Activated CD8-positive, alpha-beta memory T cell treated with anti-CD3 and anti-CD28 coated beads, Interleukin-2, amount 10 ng/mL, durations not matched to agents 7 days and 5 days (primary cell): ENCODE measurements around the gene DVL2. TPM values are rescaled to one million over a fixed set of nuclear protein-coding genes. Genes with fewer than 3 reads are reported as not detected.

Source experiments
- ATAC-seq: fragments of 150-1000 bp; cut with Tn5 transposase; one replicate; pipeline ENCODE4 v1.10.0; 2021; ENCODE audit warnings: moderate library complexity
- CTCF ChIA-PET: fragments of 350-600 bp; sonication (Branson Sonifier 250); formaldehyde crosslinking; loops from one replicate; lab custom pipeline; 2021; ENCODE audit warnings: antibody characterized with exemption; lab: Charles Lee
- DNase-seq: peaks from one replicate; pipeline ENCODE4 v3.0.0-alpha.2; 2020
- H3K27ac Mint-ChIP-seq: one replicate; pipeline ENCODE4 v1.8.0; 2021; ENCODE audit warnings: mild to moderate bottlenecking, mixed read lengths
- H3K27me3 Mint-ChIP-seq: one replicate; pipeline ENCODE4 v1.8.0; 2021; ENCODE audit warnings: mixed read lengths
- H3K36me3 Mint-ChIP-seq: one replicate; pipeline ENCODE4 v1.8.0; 2021; ENCODE audit warnings: mild to moderate bottlenecking, mixed read lengths
- H3K4me1 Mint-ChIP-seq: one replicate; pipeline ENCODE4 v1.8.0; 2021; ENCODE audit warnings: mixed read lengths
- H3K4me3 Mint-ChIP-seq: one replicate; pipeline ENCODE4 v1.8.0; 2021; ENCODE audit warnings: mild to moderate bottlenecking, moderate library complexity, mixed read lengths
- H3K9me3 Mint-ChIP-seq: one replicate; pipeline ENCODE4 v1.8.0; 2022; ENCODE audit warnings: low read depth, mixed read lengths
- total RNA-seq, 2 experiments: library from RNA; stranded (reverse); gene quantifications; one replicate each; pipeline ENCODE4 v1.2.3, GENCODE V29; 2021

DVL2 gene
- total RNA-seq, result 10 to 100 TPM; 52.7 to 62.0 TPM

GRCh38 chr17:7234083-7234951 is at the start of gene DVL2:
DVL2 (minus strand) TSS chr17:7234517; CDS start chr17:7234262, 255 bp downstream.
- Mint-ChIP-seq H3K4me3 (peak within 1 kb of the TSS; percentile 86), H3K27me3 (no peaks in the 10 kb centered on the region), H3K4me1 (peaks cover 45% of the 10 kb centered on the region), H3K9me3 (no peaks in the 10 kb centered on the region), H3K36me3 (peaks cover 33% of the 10 kb centered on the region), H3K27ac (peak within 1 kb of the TSS; percentile 92)
- ATAC-seq, result peak; percentile 50
- DNase-seq, result peak; percentile 97
- CTCF ChIA-PET, result interaction anchor here (0.6 to 1.5 kb wide), 5 partner anchors 13 to 72 kb away, joined by 3 to 6 read pairs (median 4); partner anchors contain the start of genes ACADVL and DLG4

GRCh38 chr17:7283471-7284216 is 49.3 kb upstream of the DVL2 start:
- DNase-seq, result no peak
- CTCF ChIA-PET, result interaction anchor here (0.6 to 11.4 kb wide), 3 partner anchors 9 to 20 kb away, joined by 4 to 112 read pairs (median 27); no protein-coding TSS in a partner anchor
- Mint-ChIP-seq H3K27ac (no peak overlapping the region), H3K9me3 (no peaks in the 10 kb centered on the region), H3K27me3 (peaks cover 41% of the 10 kb centered on the region), H3K4me3 (no peak overlapping the region), H3K4me1 (peaks cover 17% of the 10 kb centered on the region), H3K36me3 (no peaks in the 10 kb centered on the region)
- ATAC-seq, result no peak

GRCh38 chr17:7282752-7283321 is 48.5 kb upstream of the DVL2 start:
- H3K27me3 Mint-ChIP-seq, result peaks cover 33% of the 10 kb centered on the region
- DNase-seq (no peak), ATAC-seq (no peak)
- H3K9me3 Mint-ChIP-seq, result no peaks in the 10 kb centered on the region
- H3K4me3 Mint-ChIP-seq, result no peak overlapping the region
- CTCF ChIA-PET, result interaction anchor here (0.6 to 11.4 kb wide), 7 partner anchors 10 to 306 kb away, joined by 3 to 112 read pairs (median 4); partner anchors contain the start of gene GPS2
- peaks cover 17% of the 10 kb centered on the region for H3K4me1 Mint-ChIP-seq
- H3K27ac Mint-ChIP-seq, result no peak overlapping the region
- H3K36me3 Mint-ChIP-seq, result no peaks in the 10 kb centered on the region

- peak overlapping the region; percentile 63 for H3K4me3 Mint-ChIP-seq
- peaks cover 17% of the 10 kb centered on the region for H3K4me1 Mint-ChIP-seq
- no peaks in the 10 kb centered on the region for H3K9me3 Mint-ChIP-seq
Measured at GRCh38 chr17:7281953-7282751, 47.8 kb upstream of the DVL2 start.

GRCh38 chr17:7281074-7281952 is 47.0 kb upstream of the DVL2 start, which contains the start of gene SLC2A4:
SLC2A4 (plus strand) TSS chr17:7281718; CDS start chr17:7281935, 217 bp downstream.
- CTCF ChIA-PET, result interaction anchor here (0.6 to 11.4 kb wide), 15 partner anchors 11 to 308 kb away, joined by 3 to 112 read pairs (median 4); partner anchors contain the start of genes ACADVL, ACAP1 and DLG4
- peaks cover 17% of the 10 kb centered on the region for H3K4me1 Mint-ChIP-seq
- ATAC-seq, result peak; percentile 85
- H3K27ac Mint-ChIP-seq, result no peak within 1 kb of the TSS
- peak; percentile 91 for DNase-seq
- H3K4me3 Mint-ChIP-seq, result peak within 1 kb of the TSS; percentile 63
- peaks cover 26% of the 10 kb centered on the region for H3K27me3 Mint-ChIP-seq
- H3K36me3 Mint-ChIP-seq, result no peaks in the 10 kb centered on the region
- no peaks in the 10 kb centered on the region for H3K9me3 Mint-ChIP-seq

More at GRCh38 chr17:7281953-7282751, 47.8 kb upstream of the DVL2 start:
- no peak for ATAC-seq
- Mint-ChIP-seq H3K27ac (no peak overlapping the region), H3K36me3 (no peaks in the 10 kb centered on the region), H3K27me3 (peaks cover 32% of the 10 kb centered on the region)
- DNase-seq, result no peak
- CTCF ChIA-PET, result interaction anchor here (0.6 to 11.4 kb wide), 8 partner anchors 10 to 307 kb away, joined by 3 to 112 read pairs (median 5); partner anchors contain the start of gene GPS2

- peaks cover 22% of the 10 kb centered on the region for H3K27me3 Mint-ChIP-seq
- ATAC-seq (peak; percentile 78), DNase-seq (peak; percentile 89)
- CTCF ChIA-PET, result interaction anchor here (0.8 to 11.4 kb wide), 14 partner anchors 12 to 235 kb away, joined by 3 to 112 read pairs (median 4); partner anchors contain the start of genes ACADVL, ACAP1 and DLG4
- H3K4me3 Mint-ChIP-seq, result peak overlapping the region; percentile 63
- H3K27ac Mint-ChIP-seq, result no peak overlapping the region
- H3K9me3 Mint-ChIP-seq, result no peaks in the 10 kb centered on the region
- H3K4me1 Mint-ChIP-seq, result peaks cover 17% of the 10 kb centered on the region
- no peaks in the 10 kb centered on the region for H3K36me3 Mint-ChIP-seq
Measured at GRCh38 chr17:7280519-7281073, 46.3 kb upstream of the DVL2 start.

- H3K36me3 Mint-ChIP-seq, result no peaks in the 10 kb centered on the region
- no peak for ATAC-seq
- no peak overlapping the region for H3K27ac Mint-ChIP-seq
- no peaks in the 10 kb centered on the region for H3K9me3 Mint-ChIP-seq
- H3K27me3 Mint-ChIP-seq, result peaks cover 22% of the 10 kb centered on the region
- CTCF ChIA-PET, result interaction anchor here (0.7 to 11.4 kb wide), 5 partner anchors 13 to 240 kb away, joined by 3 to 112 read pairs (median 4); no protein-coding TSS in a partner anchor
- no peak overlapping the region for H3K4me3 Mint-ChIP-seq
- DNase-seq, result no peak
- H3K4me1 Mint-ChIP-seq, result peaks cover 17% of the 10 kb centered on the region
Measured at GRCh38 chr17:7279448-7279847, 45.1 kb upstream of the DVL2 start.

- CTCF ChIA-PET, result interaction anchor here (0.6 to 2.1 kb wide), 5 partner anchors 16 to 173 kb away, joined by 3 to 9 read pairs (median 4); no protein-coding TSS in a partner anchor
- H3K27me3 Mint-ChIP-seq, result peaks cover 42% of the 10 kb centered on the region
- H3K27ac Mint-ChIP-seq, result no peak overlapping the region
- H3K4me3 Mint-ChIP-seq, result no peak overlapping the region
- no peaks in the 10 kb centered on the region for H3K9me3 Mint-ChIP-seq
- H3K36me3 Mint-ChIP-seq, result no peaks in the 10 kb centered on the region
- DNase-seq (no peak), ATAC-seq (no peak)
- peaks cover 20% of the 10 kb centered on the region for H3K4me1 Mint-ChIP-seq
Measured at GRCh38 chr17:7266784-7267183, 32.5 kb upstream of the DVL2 start.

- Mint-ChIP-seq H3K9me3 (no peaks in the 10 kb centered on the region), H3K27ac (no peak overlapping the region)
Measured at GRCh38 chr17:7263801-7264078, 29.4 kb upstream of the DVL2 start.

GRCh38 chr17:7262935-7263800 is 28.9 kb upstream of the DVL2 start:
- H3K4me3 Mint-ChIP-seq, result peak overlapping the region; percentile 63
- H3K9me3 Mint-ChIP-seq, result no peaks in the 10 kb centered on the region
- H3K27me3 Mint-ChIP-seq, result peaks cover 36% of the 10 kb centered on the region
- no peaks in the 10 kb centered on the region for H3K36me3 Mint-ChIP-seq
- no peak for DNase-seq
- CTCF ChIA-PET, result interaction anchor here (1.0 to 2.0 kb wide), 3 partner anchors 33 to 174 kb away, joined by 3 to 7 read pairs (median 5); no protein-coding TSS in a partner anchor
- peaks cover 24% of the 10 kb centered on the region for H3K4me1 Mint-ChIP-seq
- peak; percentile 8 for ATAC-seq
- H3K27ac Mint-ChIP-seq, result no peak overlapping the region

More at GRCh38 chr17:7263801-7264078, 29.4 kb upstream of the DVL2 start:
- peaks cover 38% of the 10 kb centered on the region for H3K27me3 Mint-ChIP-seq
- no peak for ATAC-seq
- peaks cover 24% of the 10 kb centered on the region for H3K4me1 Mint-ChIP-seq
- no peak for DNase-seq
- H3K4me3 Mint-ChIP-seq, result peak overlapping the region; percentile 15
- CTCF ChIA-PET, result interaction anchor here (1.0 to 2.0 kb wide), 2 partner anchors 33 to 173 kb away, joined by 3 to 7 read pairs; no protein-coding TSS in a partner anchor
- H3K36me3 Mint-ChIP-seq, result no peaks in the 10 kb centered on the region
